SU-DHL-6 (cell line): ENCODE data around the gene TMEM185A.
"Not testable (repeated sequence)": the region's sequence is repeated elsewhere in the genome, so short reads cannot be mapped to it uniquely, and the experiment has no call there.

Experiments used
- H2AFZ ChIP-seq: fragments of 200-600 bp; sonication (generic); 2 replicates; pipeline ENCODE4 v1.6.1; 2014; ENCODE audit warnings: low read depth, mild to moderate bottlenecking, moderate library complexity, mixed read lengths, antibody characterized with exemption, low read length; ENCODE audit not compliant: severe bottlenecking
- H3F3A ChIP-seq: fragments of 200-600 bp; shearing (Covaris generic); 2 replicates; pipeline ENCODE4 v1.6.0; 2016; ENCODE audit warnings: antibody characterized with exemption, mild to moderate bottlenecking; ENCODE audit not compliant: insufficient read depth
- H3K27ac ChIP-seq: fragments of 200-600 bp; sonication (generic); 2 replicates; pipeline ENCODE4 v1.5.1; 2016; ENCODE audit warnings: low read depth, mild to moderate bottlenecking, low read length, moderate library complexity, mixed read lengths
- H3K27me3 ChIP-seq: fragments of 200-600 bp; sonication (generic), shearing (Covaris generic); 2 replicates; pipeline ENCODE4 v1.6.0; 2014; ENCODE audit warnings: mild to moderate bottlenecking, low read length
- H3K36me3 ChIP-seq: fragments of 200-600 bp; sonication (generic); 2 replicates; pipeline ENCODE4 v1.6.1; 2014; ENCODE audit warnings: mild to moderate bottlenecking, low read length, mixed read lengths
- H3K4me2 ChIP-seq: fragments of 300-600, 200-600 bp; shearing (Covaris generic), sonication (generic); 2 replicates; pipeline ENCODE4 v1.6.0; 2014; ENCODE audit warnings: low read length, low read depth, mild to moderate bottlenecking; ENCODE audit not compliant: poor library complexity, severe bottlenecking
- H3K4me3 ChIP-seq: fragments of 200-600 bp; sonication (generic); 2 replicates; pipeline ENCODE4 v1.5.1; 2014; ENCODE audit warnings: antibody characterized with exemption, low read length, mild to moderate bottlenecking, mixed read lengths; ENCODE audit not compliant: insufficient read depth, poor library complexity, severe bottlenecking
- H3K79me2 ChIP-seq: fragments of 200-600 bp; sonication (generic); 2 replicates; pipeline ENCODE4 v1.6.1; 2014; ENCODE audit warnings: mild to moderate bottlenecking, low read length, moderate library complexity; ENCODE audit not compliant: insufficient read depth
- H3K9ac ChIP-seq: fragments of 200-600 bp; sonication (generic); 2 replicates; pipeline ENCODE4 v1.7.0; 2014; ENCODE audit warnings: mild to moderate bottlenecking, low read length
- H3K9me2 ChIP-seq: fragments of 200-600 bp; sonication (generic); replicated peaks from 2 replicates; pipeline ENCODE4 v1.6.1; 2014; ENCODE audit warnings: low read length; ENCODE audit not compliant: insufficient read depth
- H3K9me3 ChIP-seq: fragments of 200-600 bp; sonication (generic); 2 replicates; pipeline ENCODE4 v1.6.1; 2014; ENCODE audit warnings: low read length, mixed read lengths; ENCODE audit not compliant: insufficient read depth
- H4K20me1 ChIP-seq: fragments of 200-600 bp; sonication (generic); 2 replicates; pipeline ENCODE4 v1.6.1; 2014; ENCODE audit warnings: low read depth, mild to moderate bottlenecking, antibody characterized with exemption, low read length, moderate library complexity, mixed read lengths
- CTCF ChIP-seq: fragments of 200-600 bp; sonication (generic); IDR thresholded peaks from one replicate; pipeline ENCODE4 v1.5.1; 2017; ENCODE audit warnings: antibody characterized with exemption, mild to moderate bottlenecking, low read length, moderate library complexity; ENCODE audit not compliant: insufficient read depth, poor library complexity, severe bottlenecking
- EZH2phosphoT487 ChIP-seq: fragments of 200-600 bp; sonication (generic), shearing (Covaris generic); conservative IDR thresholded peaks from 2 replicates; pipeline ENCODE4 v1.6.1; 2018; ENCODE audit warnings: mild to moderate bottlenecking, antibody characterized with exemption, low read length, moderate library complexity, mixed read lengths

Gene TMEM185A

GRCh38 chrX:149611623-149612175, 19.9 kb downstream of the TMEM185A start:
- H3K4me3 ChIP-seq = no peak overlapping the region
- H3K36me3 ChIP-seq = no peaks in the 10 kb centered on the region
- no peak overlapping the region for H3K4me2 ChIP-seq
- H3K9me3 ChIP-seq = no peaks in the 10 kb centered on the region
- H4K20me1 ChIP-seq = no peaks in the 10 kb centered on the region
- no peak overlapping the region for H3K9ac ChIP-seq
- no peaks in the 10 kb centered on the region for H3K27me3 ChIP-seq
- TF ChIP-seq CTCF (no peak), EZH2phosphoT487 (no peak)
- H2AFZ ChIP-seq = no peak overlapping the region
- no peaks in the 10 kb centered on the region for H3F3A ChIP-seq
- H3K27ac ChIP-seq = no peak overlapping the region
- H3K79me2 ChIP-seq = no peaks in the 10 kb centered on the region
- no peaks in the 10 kb centered on the region for H3K9me2 ChIP-seq

GRCh38 chrX:149610511-149610910, 21.1 kb downstream of the TMEM185A start:
- H3K9ac ChIP-seq = no peak overlapping the region
- no peaks in the 10 kb centered on the region for H4K20me1 ChIP-seq
- no peak overlapping the region for H3K4me2 ChIP-seq
- H2AFZ ChIP-seq = no peak overlapping the region
- no peaks in the 10 kb centered on the region for H3K9me3 ChIP-seq
- no peak overlapping the region for H3K27ac ChIP-seq
- H3K36me3 ChIP-seq = no peaks in the 10 kb centered on the region
- H3F3A ChIP-seq = no peaks in the 10 kb centered on the region
- TF ChIP-seq EZH2phosphoT487 (no peak), CTCF (no peak)
- no peak overlapping the region for H3K4me3 ChIP-seq
- H3K79me2 ChIP-seq = no peaks in the 10 kb centered on the region
- no peaks in the 10 kb centered on the region for H3K27me3 ChIP-seq
- no peaks in the 10 kb centered on the region for H3K9me2 ChIP-seq

- H3K9me3 ChIP-seq = no peaks in the 10 kb centered on the region
- H2AFZ ChIP-seq = no peak overlapping the region
- no peak overlapping the region for H3K4me3 ChIP-seq
- no peak overlapping the region for H3K27ac ChIP-seq
- TF ChIP-seq EZH2phosphoT487 = no peak
- TF ChIP-seq CTCF = no peak
- H3K4me2 ChIP-seq = no peak overlapping the region
- no peaks in the 10 kb centered on the region for H3K27me3 ChIP-seq
- H3K79me2 ChIP-seq = no peaks in the 10 kb centered on the region
- no peaks in the 10 kb centered on the region for H4K20me1 ChIP-seq
- H3K36me3 ChIP-seq = no peaks in the 10 kb centered on the region
- no peak overlapping the region for H3K9ac ChIP-seq
- no peaks in the 10 kb centered on the region for H3F3A ChIP-seq
- H3K9me2 ChIP-seq = no peaks in the 10 kb centered on the region
Observed at GRCh38 chrX:149607699-149608098, 23.9 kb downstream of the TMEM185A start.

GRCh38 chrX:149605248-149605885, 26.2 kb downstream of the TMEM185A start:
- not testable (repeated sequence) for H3K4me2 ChIP-seq, H3K79me2 ChIP-seq, H4K20me1 ChIP-seq, H3K36me3 ChIP-seq, H3K27me3 ChIP-seq, H3K9me3 ChIP-seq, H3K27ac ChIP-seq, H2AFZ ChIP-seq, H3F3A ChIP-seq, H3K9me2 ChIP-seq, H3K9ac ChIP-seq, H3K4me3 ChIP-seq

- not testable (repeated sequence) for H3K79me2 ChIP-seq, H3K4me3 ChIP-seq, H2AFZ ChIP-seq, H3K27me3 ChIP-seq, H3K36me3 ChIP-seq, H3K9ac ChIP-seq, H3K4me2 ChIP-seq, H3K9me2 ChIP-seq, H3F3A ChIP-seq, H4K20me1 ChIP-seq, H3K27ac ChIP-seq, H3K9me3 ChIP-seq
Observed at GRCh38 chrX:149598603-149599002, 33.0 kb downstream of the TMEM185A start.

GRCh38 chrX:149595943-149596342, 35.6 kb downstream of the TMEM185A start:
- not testable (repeated sequence) for H3K9me2 ChIP-seq, H3K27ac ChIP-seq, H3K27me3 ChIP-seq, H3F3A ChIP-seq, H4K20me1 ChIP-seq, H3K9ac ChIP-seq, H3K79me2 ChIP-seq, H3K4me2 ChIP-seq, H3K36me3 ChIP-seq, H2AFZ ChIP-seq, H3K9me3 ChIP-seq, H3K4me3 ChIP-seq
